GM12874 (cell line): ENCODE data around the gene PAX4.

Experiments used
- TF ChIP-seq, protein P1 (sequence below): IDR thresholded peaks from 2 replicates; pipeline ENCODE4 v1.5.1; 2011; ENCODE audit warnings: low read depth, mild to moderate bottlenecking, control low read depth, low read length, moderate library complexity; ENCODE audit not compliant: insufficient read depth

PAX4 gene

DNA sequence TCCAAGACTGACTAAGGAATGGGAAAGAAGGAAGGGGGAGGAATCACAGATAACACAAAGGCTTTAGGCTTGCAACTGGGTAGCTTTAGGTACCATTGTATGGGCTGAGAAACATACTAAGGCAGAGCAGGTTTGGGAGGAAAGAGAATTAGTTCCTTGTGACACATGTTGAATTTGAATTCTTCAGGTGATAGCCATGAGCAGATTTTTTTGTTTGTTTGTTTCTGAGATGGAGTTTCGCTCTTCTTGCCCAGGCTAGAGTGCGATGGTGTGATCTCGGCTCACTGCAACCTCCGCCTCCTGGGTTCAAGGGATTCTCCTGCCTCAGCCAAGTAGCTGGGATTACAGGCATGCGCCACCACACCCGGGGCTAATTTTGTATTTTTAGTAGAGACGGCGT lies 29.7 kb upstream of the PAX4 start:
- TF ChIP-seq, protein P1, sequence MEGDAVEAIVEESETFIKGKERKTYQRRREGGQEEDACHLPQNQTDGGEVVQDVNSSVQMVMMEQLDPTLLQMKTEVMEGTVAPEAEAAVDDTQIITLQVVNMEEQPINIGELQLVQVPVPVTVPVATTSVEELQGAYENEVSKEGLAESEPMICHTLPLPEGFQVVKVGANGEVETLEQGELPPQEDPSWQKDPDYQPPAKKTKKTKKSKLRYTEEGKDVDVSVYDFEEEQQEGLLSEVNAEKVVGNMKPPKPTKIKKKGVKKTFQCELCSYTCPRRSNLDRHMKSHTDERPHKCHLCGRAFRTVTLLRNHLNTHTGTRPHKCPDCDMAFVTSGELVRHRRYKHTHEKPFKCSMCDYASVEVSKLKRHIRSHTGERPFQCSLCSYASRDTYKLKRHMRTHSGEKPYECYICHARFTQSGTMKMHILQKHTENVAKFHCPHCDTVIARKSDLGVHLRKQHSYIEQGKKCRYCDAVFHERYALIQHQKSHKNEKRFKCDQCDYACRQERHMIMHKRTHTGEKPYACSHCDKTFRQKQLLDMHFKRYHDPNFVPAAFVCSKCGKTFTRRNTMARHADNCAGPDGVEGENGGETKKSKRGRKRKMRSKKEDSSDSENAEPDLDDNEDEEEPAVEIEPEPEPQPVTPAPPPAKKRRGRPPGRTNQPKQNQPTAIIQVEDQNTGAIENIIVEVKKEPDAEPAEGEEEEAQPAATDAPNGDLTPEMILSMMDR, result no peak

DNA sequence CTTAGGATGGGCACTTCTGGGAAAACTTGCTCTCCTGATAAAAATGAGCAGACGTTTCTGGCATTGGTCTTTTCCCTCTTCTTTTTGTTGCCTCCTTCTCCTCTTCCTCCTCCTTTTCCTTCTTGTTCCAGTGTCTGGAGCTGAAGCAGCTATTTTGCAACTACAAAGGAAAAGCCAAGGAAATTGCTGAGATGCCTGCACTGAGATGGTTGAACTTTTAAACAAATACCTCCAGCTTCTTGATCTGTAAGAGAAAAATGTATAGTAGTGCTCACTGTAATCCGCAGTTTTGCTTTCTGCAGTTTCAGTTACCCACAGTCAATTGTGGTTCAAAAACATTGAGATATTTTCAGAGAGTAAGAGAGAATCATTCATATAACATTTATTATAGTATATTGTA lies 26.5 kb upstream of the PAX4 start:
- TF ChIP-seq, protein P1, result no peak

DNA sequence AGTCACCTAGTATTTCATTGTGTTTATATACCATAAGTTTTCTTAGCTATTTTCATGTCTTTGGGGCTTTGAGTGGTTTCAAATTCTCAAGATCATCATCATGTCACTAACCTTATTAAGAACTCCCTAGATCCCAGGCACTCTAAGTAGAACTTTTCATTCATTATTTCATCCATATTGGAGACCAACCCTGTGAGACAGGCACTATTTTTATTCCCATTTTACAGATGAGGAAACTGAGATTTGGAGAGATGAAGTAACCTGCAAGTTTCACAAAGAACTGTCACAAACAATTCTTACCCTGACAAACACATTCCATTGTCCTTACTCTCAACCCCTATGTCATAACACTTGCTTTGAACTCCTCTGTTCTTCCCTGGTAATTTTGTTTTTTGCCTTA lies 20.3 kb upstream of the PAX4 start:
- TF ChIP-seq, protein P1, result no peak

DNA sequence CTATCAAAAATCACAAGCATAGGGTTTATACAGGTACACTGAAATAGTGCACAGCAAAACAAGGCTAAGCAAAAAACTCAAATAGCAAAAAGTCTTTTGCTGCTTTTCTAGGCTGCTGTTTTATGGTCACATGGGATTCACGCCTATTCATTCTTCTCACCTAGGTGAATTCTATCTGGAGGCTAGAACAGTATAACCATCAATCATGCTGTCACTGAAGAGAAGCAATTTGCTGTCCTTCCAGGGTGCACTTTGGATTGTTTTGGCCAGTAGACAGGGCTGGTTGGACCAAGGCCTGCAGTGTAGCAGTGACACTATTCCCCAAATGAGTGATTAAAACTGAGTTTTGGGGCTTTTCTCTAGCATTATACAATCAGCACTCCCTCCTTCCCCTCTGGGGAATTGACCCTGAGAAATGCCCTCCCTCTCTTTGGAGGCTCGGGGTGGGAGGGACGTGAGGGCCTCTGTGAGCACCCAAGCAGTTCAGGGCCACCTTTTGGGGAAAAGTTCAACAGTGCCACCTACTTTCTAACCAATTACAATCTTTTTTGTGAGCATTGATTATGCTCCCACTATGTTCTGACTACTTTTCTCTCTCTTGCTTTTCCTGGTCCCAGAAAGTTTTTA lies 17.8 kb upstream of the PAX4 start:
- TF ChIP-seq, protein P1, result no peak

DNA sequence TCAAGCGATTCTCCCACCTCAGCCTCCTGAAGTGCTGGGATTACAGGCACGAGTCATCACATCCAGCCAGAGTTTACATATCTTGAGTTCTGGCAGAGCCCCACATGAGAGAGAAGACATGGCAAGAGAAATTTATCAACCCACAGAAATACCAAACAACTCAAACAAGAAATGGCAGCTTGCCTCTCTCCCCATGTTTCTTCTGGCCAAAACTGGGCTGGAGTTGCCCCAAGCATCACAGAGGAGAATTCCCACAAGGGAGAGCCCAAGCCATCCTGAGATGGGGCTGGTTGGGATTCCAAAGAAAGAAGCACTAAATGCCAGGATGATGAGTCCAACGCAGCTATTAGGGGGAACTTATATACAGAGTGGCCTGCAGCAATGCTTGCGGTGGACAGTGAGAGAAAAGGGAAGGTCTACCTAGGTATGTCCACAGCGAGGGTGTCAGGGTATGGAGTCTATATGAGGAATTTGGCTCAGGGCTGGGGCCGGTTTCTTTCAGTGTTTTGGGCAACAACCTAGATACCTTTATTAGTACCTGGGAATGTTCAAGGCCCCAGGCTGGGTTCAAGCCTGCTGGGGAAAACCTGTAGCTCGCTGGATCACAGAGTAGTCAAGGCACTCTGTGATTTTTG lies 14.5 kb upstream of the PAX4 start:
- TF ChIP-seq, protein P1, result no peak

DNA sequence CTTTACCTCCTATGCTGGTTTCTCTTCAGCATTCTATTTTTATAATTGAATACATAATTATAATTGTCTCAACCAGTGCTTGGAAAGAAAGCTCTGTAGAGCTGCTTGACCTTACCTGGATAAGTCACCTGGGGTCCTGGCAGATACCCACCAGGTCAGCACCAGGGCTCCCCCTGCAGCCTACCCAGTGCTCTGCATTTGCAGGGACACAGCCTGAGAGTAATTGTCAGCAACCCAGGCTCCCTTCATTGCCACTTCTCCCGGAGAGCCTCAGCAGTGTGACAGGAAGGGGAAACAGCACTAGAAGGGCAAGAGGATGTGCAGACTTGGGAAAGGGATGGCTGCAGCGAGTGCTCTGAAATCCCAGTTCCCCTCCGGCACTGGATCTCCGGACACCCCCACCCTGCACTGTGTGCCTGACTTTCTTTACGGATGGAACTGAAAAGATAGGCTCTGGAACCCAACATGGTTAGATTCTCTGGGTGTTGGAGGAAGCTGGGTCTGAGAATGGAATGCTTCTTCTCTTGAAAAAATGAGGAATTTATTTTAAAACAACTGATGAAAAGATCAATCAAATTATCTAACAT lies 11.4 kb upstream of the PAX4 start:
- TF ChIP-seq, protein P1, result peak; percentile 76

DNA sequence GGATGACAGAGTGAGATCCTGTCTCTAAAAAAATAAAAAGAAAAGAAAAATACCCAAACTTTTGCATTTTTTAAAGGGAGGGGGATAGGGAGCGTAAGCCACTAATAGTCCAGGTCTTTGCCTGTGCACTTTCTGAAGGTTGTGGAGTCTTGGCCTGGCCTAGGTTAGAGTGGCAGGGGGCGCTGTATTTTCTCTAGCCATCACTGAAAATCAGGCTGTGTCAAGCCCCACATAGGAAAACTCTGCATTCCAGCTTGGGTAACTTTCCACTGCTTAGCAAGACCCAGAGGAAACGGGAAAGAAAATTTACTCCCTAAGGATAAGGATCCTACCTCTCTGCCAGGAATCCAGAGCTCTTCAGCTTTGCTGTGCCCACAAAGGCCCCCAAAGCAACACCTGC lies 10.5 kb upstream of the PAX4 start:
- TF ChIP-seq, protein P1, result peak; percentile 27; the same call in 1 of the 2 replicates
